Neural progenitor cell (in vitro differentiated cells): ENCODE results near the gene NALCN.

ENCODE experiments used
- EZH2 ChIP-seq: fragments of 200-600 bp; sonication (generic); IDR thresholded peaks from 2 replicates; pipeline ENCODE4 v1.6.1; 2017; ENCODE audit warnings: antibody characterized with exemption, mild to moderate bottlenecking, moderate library complexity
- EZH2phosphoT487 ChIP-seq: fragments of 200-600 bp; sonication (generic); IDR thresholded peaks from 2 replicates; pipeline ENCODE4 v1.6.1; 2017; ENCODE audit warnings: antibody characterized with exemption
- TF ChIP-seq, protein P1 (sequence below): fragments of 200-600 bp; sonication (generic); IDR thresholded peaks from 2 replicates; pipeline ENCODE4 v1.5.1; 2017; ENCODE audit warnings: antibody characterized with exemption, mild to moderate bottlenecking

DNA sequence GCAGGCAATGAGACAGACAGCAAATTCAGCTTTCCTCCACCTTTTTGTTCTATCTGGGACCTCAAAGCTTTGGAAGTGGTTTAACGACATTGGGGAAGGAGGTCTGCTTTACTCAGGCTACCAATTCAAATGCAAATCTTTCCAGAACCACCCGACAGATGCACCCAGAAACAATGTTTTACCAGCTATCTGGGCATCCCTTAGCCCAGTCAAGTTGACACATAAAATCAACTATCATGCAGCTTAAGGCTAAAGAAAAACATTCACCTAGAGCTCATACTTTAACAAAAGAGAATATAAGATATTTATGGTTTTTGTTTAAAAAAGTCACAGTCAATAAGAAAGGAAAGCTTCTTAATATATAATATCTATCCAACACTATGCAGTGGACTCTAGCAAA, 246.0 kb downstream of the NALCN start:
- TF ChIP-seq EZH2, result no peak
- TF ChIP-seq, protein P1, sequence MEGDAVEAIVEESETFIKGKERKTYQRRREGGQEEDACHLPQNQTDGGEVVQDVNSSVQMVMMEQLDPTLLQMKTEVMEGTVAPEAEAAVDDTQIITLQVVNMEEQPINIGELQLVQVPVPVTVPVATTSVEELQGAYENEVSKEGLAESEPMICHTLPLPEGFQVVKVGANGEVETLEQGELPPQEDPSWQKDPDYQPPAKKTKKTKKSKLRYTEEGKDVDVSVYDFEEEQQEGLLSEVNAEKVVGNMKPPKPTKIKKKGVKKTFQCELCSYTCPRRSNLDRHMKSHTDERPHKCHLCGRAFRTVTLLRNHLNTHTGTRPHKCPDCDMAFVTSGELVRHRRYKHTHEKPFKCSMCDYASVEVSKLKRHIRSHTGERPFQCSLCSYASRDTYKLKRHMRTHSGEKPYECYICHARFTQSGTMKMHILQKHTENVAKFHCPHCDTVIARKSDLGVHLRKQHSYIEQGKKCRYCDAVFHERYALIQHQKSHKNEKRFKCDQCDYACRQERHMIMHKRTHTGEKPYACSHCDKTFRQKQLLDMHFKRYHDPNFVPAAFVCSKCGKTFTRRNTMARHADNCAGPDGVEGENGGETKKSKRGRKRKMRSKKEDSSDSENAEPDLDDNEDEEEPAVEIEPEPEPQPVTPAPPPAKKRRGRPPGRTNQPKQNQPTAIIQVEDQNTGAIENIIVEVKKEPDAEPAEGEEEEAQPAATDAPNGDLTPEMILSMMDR, result no peak
- TF ChIP-seq EZH2phosphoT487, result no peak
